Measurements from ENCODE around the gene CALML6. TPM values are rescaled to one million over a fixed set of nuclear protein-coding genes. Genes with fewer than 3 reads are reported as not detected.
"Not testable (repeated sequence)": the region's sequence is repeated elsewhere in the genome, so short reads cannot be mapped to it uniquely, and the experiment has no call there.

Gene CALML6
- polyA plus RNA-seq, 2 of the 4 experiments (the other 2 are of a cell fraction): 0.49 TPM

- TF ChIP-seq, protein P1, sequence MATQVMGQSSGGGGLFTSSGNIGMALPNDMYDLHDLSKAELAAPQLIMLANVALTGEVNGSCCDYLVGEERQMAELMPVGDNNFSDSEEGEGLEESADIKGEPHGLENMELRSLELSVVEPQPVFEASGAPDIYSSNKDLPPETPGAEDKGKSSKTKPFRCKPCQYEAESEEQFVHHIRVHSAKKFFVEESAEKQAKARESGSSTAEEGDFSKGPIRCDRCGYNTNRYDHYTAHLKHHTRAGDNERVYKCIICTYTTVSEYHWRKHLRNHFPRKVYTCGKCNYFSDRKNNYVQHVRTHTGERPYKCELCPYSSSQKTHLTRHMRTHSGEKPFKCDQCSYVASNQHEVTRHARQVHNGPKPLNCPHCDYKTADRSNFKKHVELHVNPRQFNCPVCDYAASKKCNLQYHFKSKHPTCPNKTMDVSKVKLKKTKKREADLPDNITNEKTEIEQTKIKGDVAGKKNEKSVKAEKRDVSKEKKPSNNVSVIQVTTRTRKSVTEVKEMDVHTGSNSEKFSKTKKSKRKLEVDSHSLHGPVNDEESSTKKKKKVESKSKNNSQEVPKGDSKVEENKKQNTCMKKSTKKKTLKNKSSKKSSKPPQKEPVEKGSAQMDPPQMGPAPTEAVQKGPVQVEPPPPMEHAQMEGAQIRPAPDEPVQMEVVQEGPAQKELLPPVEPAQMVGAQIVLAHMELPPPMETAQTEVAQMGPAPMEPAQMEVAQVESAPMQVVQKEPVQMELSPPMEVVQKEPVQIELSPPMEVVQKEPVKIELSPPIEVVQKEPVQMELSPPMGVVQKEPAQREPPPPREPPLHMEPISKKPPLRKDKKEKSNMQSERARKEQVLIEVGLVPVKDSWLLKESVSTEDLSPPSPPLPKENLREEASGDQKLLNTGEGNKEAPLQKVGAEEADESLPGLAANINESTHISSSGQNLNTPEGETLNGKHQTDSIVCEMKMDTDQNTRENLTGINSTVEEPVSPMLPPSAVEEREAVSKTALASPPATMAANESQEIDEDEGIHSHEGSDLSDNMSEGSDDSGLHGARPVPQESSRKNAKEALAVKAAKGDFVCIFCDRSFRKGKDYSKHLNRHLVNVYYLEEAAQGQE (IDR thresholded peaks at IDR 0.05): no peak
- TF ChIP-seq NPAS2 (CRISPR knock-in tag; IDR thresholded peaks at IDR 0.05; ENCODE audit: borderline replicate concordance): no peak
- TF ChIP-seq SMC3 (IDR thresholded peaks at IDR 0.05): no peak
- TF ChIP-seq CHD2 (IDR thresholded peaks at IDR 0.05; ENCODE audit: low read length, partially characterized antibody): no peak
- no peak for TF ChIP-seq POLR2A (IDR thresholded peaks at IDR 0.05; ENCODE audit: low read length)
- TF ChIP-seq HEYL (CRISPR knock-in tag; IDR thresholded peaks at IDR 0.05): no peak
- TF ChIP-seq SREBF2 (IDR thresholded peaks at IDR 0.05): no peak
- TF ChIP-seq, protein P2, sequence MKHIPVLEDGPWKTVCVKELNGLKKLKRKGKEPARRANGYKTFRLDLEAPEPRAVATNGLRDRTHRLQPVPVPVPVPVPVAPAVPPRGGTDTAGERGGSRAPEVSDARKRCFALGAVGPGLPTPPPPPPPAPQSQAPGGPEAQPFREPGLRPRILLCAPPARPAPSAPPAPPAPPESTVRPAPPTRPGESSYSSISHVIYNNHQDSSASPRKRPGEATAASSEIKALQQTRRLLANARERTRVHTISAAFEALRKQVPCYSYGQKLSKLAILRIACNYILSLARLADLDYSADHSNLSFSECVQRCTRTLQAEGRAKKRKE (CRISPR knock-in tag; IDR thresholded peaks at IDR 0.05; ENCODE audit: low read depth): no peak
- no peak for TF ChIP-seq RCOR1 (IDR thresholded peaks at IDR 0.05; ENCODE audit: low read depth, low read length)
Observed at GRCh38 chr1:1929102-1929638, 14.1 kb downstream of the CALML6 start (continued).

GRCh38 chr1:1929639-1930545 lies 14.8 kb downstream of the CALML6 start:
- CTCF ChIA-PET: interaction anchor here (1.0 to 2.8 kb wide), 6 partner anchors 11 to 211 kb away, joined by 3 to 12 read pairs (median 4); no protein-coding TSS in a partner anchor
- ATAC-seq: peak in 1 of 2 experiments; percentile 16; a peak in 1 of 6 replicates
- no peak for FAIRE-seq

GRCh38 chr1:1934848-1935247 lies 19.8 kb downstream of the CALML6 start:
- H3K27ac ChIP-seq; H3K4me3 ChIP-seq; ATAC-seq; H3K4me1 ChIP-seq; CTCF ChIA-PET; FAIRE-seq; H3K4me2 ChIP-seq; H3K9me3 ChIP-seq; DNase-seq (ENCODE audit: low read depth in 1 of 2, low spot score in 1 of 2); POLR2A ChIA-PET: not testable (repeated sequence)
- 47% methylated on average over 20 of the region's 21 CpGs for WGBS (ENCODE audit: missing lambda C conversion rate)

More at GRCh38 chr1:1929639-1930545, 14.8 kb downstream of the CALML6 start:
- Histone ChIP-seq H3K4me3 (no peak overlapping the region), H3K4me1 (no peaks in the 10 kb centered on the region), H3K9me3 (peaks cover 8% of the 10 kb centered on the region; the same call in 2 of the 3 replicates), H3K4me2 (no peak overlapping the region), H3K27ac (no peak overlapping the region)
- TF ChIP-seq CHD2 (IDR thresholded peaks at IDR 0.05; ENCODE audit: low read length, partially characterized antibody): no peak
- TF ChIP-seq, protein P3, sequence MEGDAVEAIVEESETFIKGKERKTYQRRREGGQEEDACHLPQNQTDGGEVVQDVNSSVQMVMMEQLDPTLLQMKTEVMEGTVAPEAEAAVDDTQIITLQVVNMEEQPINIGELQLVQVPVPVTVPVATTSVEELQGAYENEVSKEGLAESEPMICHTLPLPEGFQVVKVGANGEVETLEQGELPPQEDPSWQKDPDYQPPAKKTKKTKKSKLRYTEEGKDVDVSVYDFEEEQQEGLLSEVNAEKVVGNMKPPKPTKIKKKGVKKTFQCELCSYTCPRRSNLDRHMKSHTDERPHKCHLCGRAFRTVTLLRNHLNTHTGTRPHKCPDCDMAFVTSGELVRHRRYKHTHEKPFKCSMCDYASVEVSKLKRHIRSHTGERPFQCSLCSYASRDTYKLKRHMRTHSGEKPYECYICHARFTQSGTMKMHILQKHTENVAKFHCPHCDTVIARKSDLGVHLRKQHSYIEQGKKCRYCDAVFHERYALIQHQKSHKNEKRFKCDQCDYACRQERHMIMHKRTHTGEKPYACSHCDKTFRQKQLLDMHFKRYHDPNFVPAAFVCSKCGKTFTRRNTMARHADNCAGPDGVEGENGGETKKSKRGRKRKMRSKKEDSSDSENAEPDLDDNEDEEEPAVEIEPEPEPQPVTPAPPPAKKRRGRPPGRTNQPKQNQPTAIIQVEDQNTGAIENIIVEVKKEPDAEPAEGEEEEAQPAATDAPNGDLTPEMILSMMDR (IDR thresholded peaks at IDR 0.05): no peak
- no peak for TF ChIP-seq MAFK (IDR thresholded peaks at IDR 0.05; ENCODE audit: partially characterized antibody)
- TF ChIP-seq SMC3 (IDR thresholded peaks at IDR 0.05): no peak
- no peak for TF ChIP-seq NPAS2 (CRISPR knock-in tag; IDR thresholded peaks at IDR 0.05; ENCODE audit: borderline replicate concordance)
- no peak for TF ChIP-seq MAZ (IDR thresholded peaks at IDR 0.05; ENCODE audit: borderline replicate concordance, low read depth, low read length)
- no peak for TF ChIP-seq JUN (IDR thresholded peaks at IDR 0.05)
- no peak for TF ChIP-seq SREBF2 (IDR thresholded peaks at IDR 0.05)
- no peak for TF ChIP-seq ZNF302 (CRISPR knock-in tag; IDR thresholded peaks at IDR 0.05)
- TF ChIP-seq TP53 (CRISPR knock-in tag; IDR thresholded peaks at IDR 0.05): no peak
- no peak for TF ChIP-seq FOXS1 (CRISPR knock-in tag; IDR thresholded peaks at IDR 0.05)
- no peak for TF ChIP-seq FOSL2 (IDR thresholded peaks at IDR 0.05)
- no peak for TF ChIP-seq FOSL2 (CRISPR knock-in tag; IDR thresholded peaks at IDR 0.05)
- no peak for TF ChIP-seq ZC3H11A (IDR thresholded peaks at IDR 0.05)
- TF ChIP-seq BHLHE40 (IDR thresholded peaks at IDR 0.05; ENCODE audit: low read depth, low read length): no peak
- no peak for TF ChIP-seq MAX (IDR thresholded peaks at IDR 0.05)
- no peak for TF ChIP-seq KDM1A (IDR thresholded peaks at IDR 0.05; ENCODE audit: low read depth)
- no peak for DNase-seq (ENCODE audit: low read depth in 1 of 2, low spot score in 1 of 2)
- POLR2A ChIA-PET: no interaction called here
- WGBS (ENCODE audit: missing lambda C conversion rate): 96% methylated on average over 9 of the region's 38 CpGs
